Measurements from ENCODE around the gene ITPRIPL2. TPM values are rescaled to one million over a fixed set of nuclear protein-coding genes. Genes with fewer than 3 reads are reported as not detected.

The ITPRIPL2 gene
- total and polyA plus RNA-seq, 2 of the 13 experiments (the other 11 are each of a cell fraction or from before 2014, with no cell fraction given): 5.9 to 12.6 TPM

DNA sequence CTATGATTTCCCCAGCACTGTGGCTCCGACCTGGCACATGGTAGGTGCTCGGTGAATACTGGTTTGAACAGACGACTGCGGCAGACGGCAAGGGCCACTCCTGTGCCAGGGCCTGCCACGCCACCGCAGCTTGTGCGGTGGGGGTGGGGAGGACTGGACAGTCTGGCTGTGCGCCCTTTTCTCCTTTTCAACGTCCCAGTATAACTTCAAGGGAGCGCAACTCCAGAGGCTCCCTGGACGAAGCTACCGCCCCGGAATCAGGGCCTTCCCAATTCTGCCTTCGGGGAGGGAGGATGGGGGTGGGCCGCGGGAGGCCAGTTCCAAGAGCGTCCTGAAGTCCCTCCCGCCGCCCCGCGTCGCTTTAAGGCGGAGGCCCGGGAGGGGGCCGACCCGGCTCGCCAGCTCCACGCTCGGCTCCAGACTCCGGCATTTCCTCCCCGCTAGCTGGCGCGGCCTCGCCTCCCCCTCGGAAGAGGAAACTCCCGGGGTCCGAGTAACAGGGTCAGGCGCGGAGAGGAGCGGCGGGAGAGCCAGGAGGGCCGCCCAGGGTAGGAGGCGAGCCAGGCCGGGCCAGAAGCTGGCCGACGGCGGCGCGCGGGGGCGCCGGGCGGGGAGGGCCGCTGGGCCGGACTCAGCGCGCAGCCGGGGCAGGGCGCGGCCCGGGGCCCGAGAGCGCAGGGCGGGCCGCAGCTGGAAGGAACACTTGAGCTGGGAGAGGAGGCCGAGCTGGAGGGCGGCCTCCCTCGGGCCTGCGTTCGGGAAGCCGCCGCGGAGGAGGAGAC, at the start of gene ITPRIPL2 (continued):
- TF ChIP-seq ZNF446 (CRISPR knock-in tag; IDR thresholded peaks at IDR 0.05) (peak; percentile 92; the same call in 1 of the 2 replicates), CBX5 (CRISPR knock-in tag; IDR thresholded peaks at IDR 0.05; ENCODE audit: borderline replicate concordance) (peak; percentile 94), ZNF460 (CRISPR knock-in tag; IDR thresholded peaks at IDR 0.05; ENCODE audit: borderline replicate concordance) (no peak; the same call in 1 of the 2 replicates), ZNF501 (CRISPR knock-in tag; IDR thresholded peaks at IDR 0.05) (peak; percentile 63), ZNF646 (CRISPR knock-in tag; IDR thresholded peaks at IDR 0.05) (no peak), ZBTB7B (CRISPR knock-in tag; IDR thresholded peaks at IDR 0.05) (peak; percentile 79), STAT5B (CRISPR knock-in tag; IDR thresholded peaks at IDR 0.05) (no peak), ATF7-NPFF (CRISPR knock-in tag; IDR thresholded peaks at IDR 0.05; ENCODE audit: low read depth) (0 out of 2 replicates have a peak, but pooled peaks have one; percentile 31), ZMYM3 (CRISPR knock-in tag; IDR thresholded peaks at IDR 0.05) (peak; percentile 85; the same call in 1 of the 2 replicates), LCORL (IDR thresholded peaks at IDR 0.05) (peak; percentile 23; the same call in 1 of the 2 replicates), LCORL (CRISPR knock-in tag; IDR thresholded peaks at IDR 0.05) (no peak), CSRNP1 (CRISPR knock-in tag; IDR thresholded peaks at IDR 0.05) (peak; percentile 14; the same call in 1 of the 2 replicates), ZFP1 (CRISPR knock-in tag; IDR thresholded peaks at IDR 0.05) (peak; percentile 32; the same call in 1 of the 2 replicates), ZNF775 (CRISPR knock-in tag; IDR thresholded peaks at IDR 0.05; ENCODE audit: borderline replicate concordance) (no peak), SMARCC2 (IDR thresholded peaks at IDR 0.05) (no peak), ZNF232 (CRISPR knock-in tag; IDR thresholded peaks at IDR 0.05; ENCODE audit: borderline replicate concordance) (peak; percentile 32; the same call in 1 of the 2 replicates), PRDM4 (CRISPR knock-in tag; IDR thresholded peaks at IDR 0.05; ENCODE audit: borderline replicate concordance) (peak; percentile 32; the same call in 1 of the 2 replicates)
- TF ChIP-seq, protein P1, sequence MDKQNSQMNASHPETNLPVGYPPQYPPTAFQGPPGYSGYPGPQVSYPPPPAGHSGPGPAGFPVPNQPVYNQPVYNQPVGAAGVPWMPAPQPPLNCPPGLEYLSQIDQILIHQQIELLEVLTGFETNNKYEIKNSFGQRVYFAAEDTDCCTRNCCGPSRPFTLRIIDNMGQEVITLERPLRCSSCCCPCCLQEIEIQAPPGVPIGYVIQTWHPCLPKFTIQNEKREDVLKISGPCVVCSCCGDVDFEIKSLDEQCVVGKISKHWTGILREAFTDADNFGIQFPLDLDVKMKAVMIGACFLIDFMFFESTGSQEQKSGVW (CRISPR knock-in tag; IDR thresholded peaks at IDR 0.05; ENCODE audit: borderline replicate concordance): no peak

Data from HepG2 (cell line).